ENCODE measurements around the gene SIGLEC1. TPM values are rescaled to one million over a fixed set of nuclear protein-coding genes. Genes with fewer than 3 reads are reported as not detected.

SIGLEC1 gene
- total RNA-seq, 4 donors from 2014 or later, result 0.61 to 3.0 (median 2.6) TPM

DNA sequence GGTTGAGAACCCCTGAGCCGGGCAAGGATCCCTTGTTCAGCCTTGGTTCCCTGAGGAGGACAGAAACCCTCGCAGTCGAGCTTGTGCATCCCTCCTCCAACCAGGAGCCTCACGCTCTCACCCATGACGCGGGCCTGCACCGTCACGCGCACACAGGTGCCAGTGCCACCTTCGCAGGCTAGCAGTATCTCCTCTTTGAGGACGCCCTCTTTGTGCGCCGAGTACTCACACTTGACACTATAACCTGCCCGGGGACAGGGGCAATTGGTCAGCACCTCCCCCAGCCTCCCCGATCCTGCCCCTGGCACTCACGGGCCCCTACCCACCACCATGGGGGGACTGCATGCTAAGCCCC lies 41.9 kb upstream of the SIGLEC1 start:
- intact Hi-C loops (cut with DNase I; ENCODE audit: low total_unique reads), result no loop called here
- no peak overlapping the region for H3K27ac ChIP-seq
- ATAC-seq, result no peak

DNA sequence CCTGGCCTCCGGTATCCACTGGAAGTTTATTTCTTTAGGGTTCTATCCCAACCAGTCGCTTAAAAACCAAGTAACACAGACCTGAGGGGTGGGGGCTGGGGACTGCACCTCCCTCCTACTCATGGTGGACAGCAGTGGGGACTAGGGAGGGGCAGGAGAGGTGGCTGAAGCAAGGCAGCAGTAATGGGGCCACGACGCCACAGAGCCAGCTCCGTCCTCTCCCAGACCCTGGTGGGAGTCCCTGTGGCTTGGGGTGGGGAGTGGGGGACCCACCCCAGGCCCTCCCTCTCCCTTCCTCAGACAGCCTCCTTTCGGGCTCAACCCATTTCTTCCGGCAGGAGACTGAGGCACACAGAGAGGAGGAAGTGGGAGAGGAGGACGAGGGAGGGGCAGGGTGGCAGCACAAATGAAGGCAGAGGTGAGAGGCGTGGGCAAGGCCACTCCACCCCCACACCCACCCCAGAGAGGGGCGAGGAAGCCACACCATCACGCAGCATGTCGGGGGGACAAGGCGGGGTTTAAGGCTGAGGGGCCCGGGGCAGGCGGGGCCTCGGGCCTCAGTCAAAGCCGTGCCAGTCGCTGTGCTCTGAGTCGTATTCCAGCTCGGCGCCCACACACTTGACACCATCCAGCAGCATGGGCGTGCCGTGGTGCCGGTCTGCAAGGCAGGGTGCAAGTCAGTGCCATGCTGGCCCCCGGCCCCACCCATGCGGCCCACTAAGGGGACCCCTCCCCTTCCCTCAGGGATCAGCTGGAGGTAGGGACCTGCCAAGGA lies 41.3 kb upstream of the SIGLEC1 start:
- no peaks in the 10 kb centered on the region for H3K36me3 ChIP-seq
- no peak for ATAC-seq
- peak overlapping the region in 2 of 4 donors; percentile 1 to 10 for H3K27ac ChIP-seq
- H3K9me3 ChIP-seq, result no peaks in the 10 kb centered on the region
- intact Hi-C loops (cut with DNase I; ENCODE audit: low total_unique reads) (no loop called here), in situ Hi-C loops (cut with MboI; ENCODE audit: low sequenced_read_pairs in 4 of 4) (loop anchor here in 1 of 4 donors (25.0 kb wide), 1 partner anchor 334 kb away; no protein-coding TSS in a partner anchor)
- DNase-seq, result no peak
- TF ChIP-seq POLR2A (IDR thresholded peaks at IDR 0.05), result no peak
- TF ChIP-seq, protein P1, sequence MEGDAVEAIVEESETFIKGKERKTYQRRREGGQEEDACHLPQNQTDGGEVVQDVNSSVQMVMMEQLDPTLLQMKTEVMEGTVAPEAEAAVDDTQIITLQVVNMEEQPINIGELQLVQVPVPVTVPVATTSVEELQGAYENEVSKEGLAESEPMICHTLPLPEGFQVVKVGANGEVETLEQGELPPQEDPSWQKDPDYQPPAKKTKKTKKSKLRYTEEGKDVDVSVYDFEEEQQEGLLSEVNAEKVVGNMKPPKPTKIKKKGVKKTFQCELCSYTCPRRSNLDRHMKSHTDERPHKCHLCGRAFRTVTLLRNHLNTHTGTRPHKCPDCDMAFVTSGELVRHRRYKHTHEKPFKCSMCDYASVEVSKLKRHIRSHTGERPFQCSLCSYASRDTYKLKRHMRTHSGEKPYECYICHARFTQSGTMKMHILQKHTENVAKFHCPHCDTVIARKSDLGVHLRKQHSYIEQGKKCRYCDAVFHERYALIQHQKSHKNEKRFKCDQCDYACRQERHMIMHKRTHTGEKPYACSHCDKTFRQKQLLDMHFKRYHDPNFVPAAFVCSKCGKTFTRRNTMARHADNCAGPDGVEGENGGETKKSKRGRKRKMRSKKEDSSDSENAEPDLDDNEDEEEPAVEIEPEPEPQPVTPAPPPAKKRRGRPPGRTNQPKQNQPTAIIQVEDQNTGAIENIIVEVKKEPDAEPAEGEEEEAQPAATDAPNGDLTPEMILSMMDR (IDR thresholded peaks at IDR 0.05 in 4 of 5, conservative IDR thresholded peaks at IDR 0.05 in 1 of 5), result no peak
- no peaks in the 10 kb centered on the region for H3K4me1 ChIP-seq
- H3K4me3 ChIP-seq, result no peak overlapping the region
- peaks cover 6 to 20% (median 8%) of the 10 kb centered on the region in 3 donors for H3K27me3 ChIP-seq

More for the DNA sequence above, 41.9 kb upstream of the SIGLEC1 start:
- Histone ChIP-seq H3K4me3 (no peak overlapping the region), H3K36me3 (no peaks in the 10 kb centered on the region), H3K27me3 (peaks cover 5 to 20% (median 6%) of the 10 kb centered on the region in 3 donors), H3K9me3 (no peaks in the 10 kb centered on the region), H3K4me1 (no peaks in the 10 kb centered on the region)
- no peak for DNase-seq
- in situ Hi-C loops (cut with MboI; ENCODE audit: low sequenced_read_pairs in 4 of 4), result loop anchor here in 1 of 4 donors (25.0 kb wide), 1 partner anchor 333 kb away; no protein-coding TSS in a partner anchor
- TF ChIP-seq POLR2A (IDR thresholded peaks at IDR 0.05), result no peak
- TF ChIP-seq, protein P1 (IDR thresholded peaks at IDR 0.05 in 4 of 5, conservative IDR thresholded peaks at IDR 0.05 in 1 of 5), result no peak

DNA sequence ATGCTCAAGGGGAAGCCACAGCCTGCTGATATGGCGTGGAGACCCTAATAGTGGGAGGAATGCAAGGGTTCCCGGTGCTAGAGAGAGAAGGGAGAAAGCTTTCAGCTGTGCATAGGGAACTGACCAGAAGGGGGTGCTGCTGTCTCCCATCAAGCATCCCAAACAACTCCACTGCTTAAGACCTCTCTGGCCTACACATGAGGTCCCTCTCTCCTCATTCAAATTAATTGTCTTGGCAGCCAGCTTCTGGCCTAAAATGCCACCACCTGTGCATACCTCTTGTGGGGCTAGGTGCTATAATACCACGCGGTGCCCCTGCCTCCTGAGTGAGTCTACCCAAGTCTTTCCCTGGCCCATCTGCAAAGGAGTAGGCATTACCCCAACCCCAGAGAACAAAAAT lies 40.7 kb upstream of the SIGLEC1 start:
- Histone ChIP-seq H3K9me3 (no peaks in the 10 kb centered on the region), H3K27me3 (peaks cover 6 to 20% (median 8%) of the 10 kb centered on the region in 3 donors), H3K4me1 (no peaks in the 10 kb centered on the region), H3K4me3 (no peak overlapping the region), H3K27ac (peak overlapping the region in 1 of 4 donors; percentile 10), H3K36me3 (no peaks in the 10 kb centered on the region)
- TF ChIP-seq, protein P1 (IDR thresholded peaks at IDR 0.05 in 4 of 5, conservative IDR thresholded peaks at IDR 0.05 in 1 of 5), result peak; percentile 33 to 75 (median 66)
- no peak for TF ChIP-seq POLR2A (IDR thresholded peaks at IDR 0.05)
- DNase-seq, result peak in 1 of 2 donors; percentile 35
- in situ Hi-C loops (cut with MboI; ENCODE audit: low sequenced_read_pairs in 4 of 4) (loop anchor here in 1 of 4 donors (25.0 kb wide), 1 partner anchor 334 kb away; no protein-coding TSS in a partner anchor), intact Hi-C loops (cut with DNase I; ENCODE audit: low total_unique reads) (no loop called here)
- peak; percentile 72 to 79 for ATAC-seq

DNA sequence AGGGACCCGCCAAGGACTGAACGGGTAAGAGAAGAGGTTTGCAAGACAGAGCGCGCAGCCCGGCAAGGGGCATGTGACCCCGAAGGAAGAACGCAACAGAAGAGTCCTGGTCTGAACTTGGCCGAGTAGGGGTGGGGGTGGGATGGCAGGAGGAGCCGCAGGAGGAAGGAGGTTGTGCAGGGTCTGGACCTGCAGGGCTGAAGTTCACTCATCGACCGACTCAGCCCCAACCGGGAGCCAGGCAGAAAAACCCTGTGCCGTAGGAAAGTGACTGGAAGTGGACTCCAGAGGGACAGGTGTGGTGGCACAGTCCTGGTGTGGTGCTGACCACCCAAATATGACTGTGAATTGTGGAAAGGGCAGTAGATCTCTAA lies 40.0 kb upstream of the SIGLEC1 start:
- no peak for ATAC-seq
- in situ Hi-C loops (cut with MboI; ENCODE audit: low sequenced_read_pairs in 4 of 4), result loop anchor here in 1 of 4 donors (25.0 kb wide), 1 partner anchor 335 kb away; no protein-coding TSS in a partner anchor

More for the DNA sequence above, 40.0 kb upstream of the SIGLEC1 start:
- H3K4me1 ChIP-seq, result no peaks in the 10 kb centered on the region
- peak overlapping the region; percentile 23 to 44 (median 38) for H3K4me3 ChIP-seq
- no peaks in the 10 kb centered on the region for H3K9me3 ChIP-seq
- intact Hi-C loops (cut with DNase I; ENCODE audit: low total_unique reads), result no loop called here
- no peaks in the 10 kb centered on the region for H3K36me3 ChIP-seq
- no peak for DNase-seq
- H3K27me3 ChIP-seq, result peaks cover 6 to 20% (median 8%) of the 10 kb centered on the region in 3 donors
- TF ChIP-seq POLR2A (IDR thresholded peaks at IDR 0.05), result no peak
- TF ChIP-seq, protein P1 (IDR thresholded peaks at IDR 0.05 in 4 of 5, conservative IDR thresholded peaks at IDR 0.05 in 1 of 5), result no peak
- no peak overlapping the region for H3K27ac ChIP-seq
